Measurements from ENCODE around the gene RASA3.

Gene RASA3

DNA sequence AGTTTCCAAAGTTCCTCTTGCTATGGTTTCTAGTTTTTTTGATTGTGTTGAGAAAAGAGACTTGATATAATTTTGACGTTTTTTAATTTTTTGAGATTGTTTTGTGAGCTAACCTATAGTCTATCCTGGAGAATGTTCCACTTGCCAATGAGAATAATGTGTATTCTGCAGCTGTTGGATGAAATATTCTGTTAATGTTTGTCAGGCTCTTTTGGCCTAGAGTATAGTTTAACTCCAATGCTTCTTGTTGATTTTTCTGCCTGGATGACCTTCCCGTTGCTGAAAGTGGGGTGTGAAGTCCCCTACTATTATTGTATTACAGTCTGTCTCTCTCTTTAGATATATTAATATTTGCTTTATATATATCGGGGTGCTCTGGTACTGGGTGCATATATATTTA is 40.0 kb downstream of the RASA3 start:
- no peaks in the 10 kb centered on the region for H3K27me3 ChIP-seq (replicated peaks)
- no peak overlapping the region for H3K4me3 ChIP-seq (ENCODE audit: low read depth, low read length)
- TF ChIP-seq, protein P1, sequence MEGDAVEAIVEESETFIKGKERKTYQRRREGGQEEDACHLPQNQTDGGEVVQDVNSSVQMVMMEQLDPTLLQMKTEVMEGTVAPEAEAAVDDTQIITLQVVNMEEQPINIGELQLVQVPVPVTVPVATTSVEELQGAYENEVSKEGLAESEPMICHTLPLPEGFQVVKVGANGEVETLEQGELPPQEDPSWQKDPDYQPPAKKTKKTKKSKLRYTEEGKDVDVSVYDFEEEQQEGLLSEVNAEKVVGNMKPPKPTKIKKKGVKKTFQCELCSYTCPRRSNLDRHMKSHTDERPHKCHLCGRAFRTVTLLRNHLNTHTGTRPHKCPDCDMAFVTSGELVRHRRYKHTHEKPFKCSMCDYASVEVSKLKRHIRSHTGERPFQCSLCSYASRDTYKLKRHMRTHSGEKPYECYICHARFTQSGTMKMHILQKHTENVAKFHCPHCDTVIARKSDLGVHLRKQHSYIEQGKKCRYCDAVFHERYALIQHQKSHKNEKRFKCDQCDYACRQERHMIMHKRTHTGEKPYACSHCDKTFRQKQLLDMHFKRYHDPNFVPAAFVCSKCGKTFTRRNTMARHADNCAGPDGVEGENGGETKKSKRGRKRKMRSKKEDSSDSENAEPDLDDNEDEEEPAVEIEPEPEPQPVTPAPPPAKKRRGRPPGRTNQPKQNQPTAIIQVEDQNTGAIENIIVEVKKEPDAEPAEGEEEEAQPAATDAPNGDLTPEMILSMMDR (IDR thresholded peaks at IDR 0.05; ENCODE audit: low read depth, low read length, missing control alignments), result no peak
- H3K27ac ChIP-seq, result no peak overlapping the region
- in situ Hi-C loops (cut with HindIII; ENCODE audit: low pct_ligation_motif_present, low sequenced_read_pairs), result loop anchor here (10.0 kb wide), 1 partner anchor 58 kb away; no protein-coding TSS in a partner anchor
- H3K36me3 ChIP-seq (replicated peaks), result no peaks in the 10 kb centered on the region
- DNase-seq, result no peak

DNA sequence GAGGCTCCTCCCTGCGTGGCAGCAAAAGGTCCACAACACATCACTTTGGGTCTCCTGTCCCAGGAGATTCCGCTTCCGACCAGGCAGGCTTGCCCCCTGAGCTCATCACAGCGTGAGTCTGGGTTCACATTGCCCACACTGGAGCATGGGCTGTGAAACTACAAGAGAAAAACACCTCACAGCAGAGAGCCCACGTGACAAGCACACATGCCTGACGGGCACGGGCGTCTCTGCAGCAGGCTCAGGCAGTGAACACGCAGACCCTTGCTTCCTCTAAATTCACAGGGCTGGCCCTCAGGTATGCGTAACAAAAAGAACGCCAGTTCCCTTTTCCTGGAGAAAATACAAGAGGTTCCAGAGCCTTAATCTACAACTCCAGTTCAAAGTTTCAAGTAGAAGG is 41.9 kb downstream of the RASA3 start:
- H3K27me3 ChIP-seq (replicated peaks), result no peaks in the 10 kb centered on the region
- TF ChIP-seq, protein P1 (IDR thresholded peaks at IDR 0.05; ENCODE audit: low read depth, low read length, missing control alignments), result no peak
- H3K4me3 ChIP-seq (ENCODE audit: low read depth, low read length), result no peak overlapping the region
- in situ Hi-C loops (cut with HindIII; ENCODE audit: low pct_ligation_motif_present, low sequenced_read_pairs), result loop anchor here (10.0 kb wide), 1 partner anchor 56 kb away; no protein-coding TSS in a partner anchor
- no peak overlapping the region for H3K27ac ChIP-seq
- H3K36me3 ChIP-seq (replicated peaks), result peaks cover 2% of the 10 kb centered on the region
- DNase-seq, result no peak

DNA sequence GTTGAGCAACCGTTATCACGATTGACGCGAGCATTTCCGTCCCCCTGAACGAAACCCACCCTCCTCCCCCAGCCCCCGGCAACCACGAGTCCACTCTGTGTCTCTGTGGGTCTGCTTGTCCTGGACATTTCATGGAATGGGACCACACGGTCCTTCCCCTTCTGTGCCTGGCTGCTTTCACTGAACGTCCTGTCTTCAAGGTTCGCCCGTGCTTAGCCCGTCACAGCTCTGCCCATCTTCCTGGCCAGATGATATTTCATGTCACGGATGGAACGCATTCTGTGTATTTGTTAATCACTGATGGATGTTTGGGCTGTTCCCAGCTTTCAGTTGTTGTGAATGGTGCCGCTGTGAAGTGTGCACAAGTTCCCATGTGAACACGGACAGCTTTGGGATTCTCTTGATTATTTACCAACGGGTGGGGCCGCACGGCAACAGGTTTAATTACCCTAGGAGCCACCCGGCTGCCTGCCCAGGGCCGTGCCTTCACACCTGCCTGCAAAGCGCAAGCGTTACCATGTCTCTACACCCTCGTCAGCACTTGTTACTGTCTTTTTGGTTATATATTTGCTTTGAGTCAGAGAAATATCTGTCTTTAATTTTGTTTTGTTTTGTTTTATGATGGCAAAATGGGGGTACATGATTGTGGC is 42.5 kb downstream of the RASA3 start:
- H3K36me3 ChIP-seq (replicated peaks), result peaks cover 2% of the 10 kb centered on the region
- DNase-seq, result no peak
- H3K4me3 ChIP-seq (ENCODE audit: low read depth, low read length), result no peak overlapping the region
- no peak overlapping the region for H3K27ac ChIP-seq
- TF ChIP-seq, protein P1 (IDR thresholded peaks at IDR 0.05; ENCODE audit: low read depth, low read length, missing control alignments), result no peak
- H3K27me3 ChIP-seq (replicated peaks), result no peaks in the 10 kb centered on the region
- in situ Hi-C loops (cut with HindIII; ENCODE audit: low pct_ligation_motif_present, low sequenced_read_pairs), result loop anchor here (10.0 kb wide), 1 partner anchor 55 kb away; no protein-coding TSS in a partner anchor

DNA sequence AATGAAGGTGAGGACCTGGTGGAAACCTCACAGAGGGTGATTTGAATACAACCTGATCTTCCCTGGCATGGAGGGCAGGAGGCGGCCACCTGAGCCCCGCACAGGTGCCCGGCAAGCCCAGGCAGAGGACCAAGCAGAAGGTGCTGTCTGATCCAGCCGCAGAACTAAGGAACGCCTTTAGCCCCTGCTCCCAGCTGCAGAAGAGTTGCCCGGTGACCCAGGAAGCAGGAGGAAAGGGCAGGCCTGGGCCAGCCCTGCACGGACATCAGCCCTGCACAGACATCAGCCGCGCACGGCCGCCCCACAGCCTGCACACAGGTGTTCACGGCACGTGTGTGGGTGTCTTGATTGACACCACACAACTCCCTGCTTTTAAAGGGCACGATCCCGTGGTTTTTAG is 43.1 kb downstream of the RASA3 start:
- Histone ChIP-seq H3K27me3 (replicated peaks) (no peaks in the 10 kb centered on the region), H3K36me3 (replicated peaks) (peaks cover 2% of the 10 kb centered on the region), H3K27ac (no peak overlapping the region), H3K4me3 (ENCODE audit: low read depth, low read length) (no peak overlapping the region)
- in situ Hi-C loops (cut with HindIII; ENCODE audit: low pct_ligation_motif_present, low sequenced_read_pairs), result no loop called here
- TF ChIP-seq, protein P1 (IDR thresholded peaks at IDR 0.05; ENCODE audit: low read depth, low read length, missing control alignments), result no peak
- no peak for DNase-seq

DNA sequence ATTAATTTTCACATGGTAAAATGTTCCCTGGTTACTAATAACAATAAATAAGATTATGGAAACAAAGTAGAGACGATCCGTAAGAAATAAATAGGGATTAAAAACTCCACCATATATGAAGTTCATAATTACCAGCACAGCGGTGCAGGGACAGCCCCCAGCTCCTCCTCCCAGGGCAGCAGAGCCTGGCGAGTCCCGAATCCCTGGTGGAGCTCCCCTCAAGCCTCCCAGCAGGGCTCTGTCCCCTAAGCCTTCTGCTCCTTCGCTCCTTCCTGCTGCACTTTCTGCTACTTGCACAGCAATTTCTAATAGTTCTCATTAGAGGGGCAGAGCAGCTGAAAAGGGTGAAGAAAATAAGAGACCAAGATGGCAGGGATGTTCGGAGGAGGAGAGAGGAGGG is 43.6 kb downstream of the RASA3 start:
- peaks cover 2% of the 10 kb centered on the region for H3K36me3 ChIP-seq (replicated peaks)
- H3K4me3 ChIP-seq (ENCODE audit: low read depth, low read length), result no peak overlapping the region
- TF ChIP-seq, protein P1 (IDR thresholded peaks at IDR 0.05; ENCODE audit: low read depth, low read length, missing control alignments), result no peak
- DNase-seq, result no peak
- H3K27ac ChIP-seq, result no peak overlapping the region
- in situ Hi-C loops (cut with HindIII; ENCODE audit: low pct_ligation_motif_present, low sequenced_read_pairs), result no loop called here
- no peaks in the 10 kb centered on the region for H3K27me3 ChIP-seq (replicated peaks)

DNA sequence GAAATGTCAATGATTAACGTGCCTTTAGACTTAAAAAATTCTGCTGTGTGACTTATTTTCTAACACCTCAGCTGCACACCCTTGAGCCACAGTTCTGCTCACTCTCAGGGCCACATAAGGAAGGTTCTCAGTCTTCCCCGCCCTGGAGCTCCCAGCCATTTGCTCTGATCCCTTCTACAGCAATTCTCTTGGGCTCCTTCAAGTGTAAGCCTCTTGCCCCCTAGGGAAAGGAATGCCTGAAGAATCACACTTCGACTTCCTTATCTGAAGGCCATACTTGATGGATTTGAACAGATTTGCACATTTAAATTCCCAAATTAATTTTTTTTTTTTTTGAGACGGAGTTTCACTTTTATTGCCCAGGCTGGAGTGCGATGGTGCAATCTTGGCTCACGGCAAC is 44.2 kb downstream of the RASA3 start:
- in situ Hi-C loops (cut with HindIII; ENCODE audit: low pct_ligation_motif_present, low sequenced_read_pairs), result no loop called here
- no peak for DNase-seq
- Histone ChIP-seq H3K36me3 (replicated peaks) (peaks cover 2% of the 10 kb centered on the region), H3K4me3 (ENCODE audit: low read depth, low read length) (no peak overlapping the region), H3K27ac (no peak overlapping the region), H3K27me3 (replicated peaks) (no peaks in the 10 kb centered on the region)
- TF ChIP-seq, protein P1 (IDR thresholded peaks at IDR 0.05; ENCODE audit: low read depth, low read length, missing control alignments), result no peak
